Astrocyte (in vitro differentiated cells and primary cell): ENCODE results near the gene PRDX5. TPM values are rescaled to one million over a fixed set of nuclear protein-coding genes. Genes with fewer than 3 reads are reported as not detected.

ENCODE experiments used
- DNase-seq: peaks from one replicate; pipeline ENCODE4 v3.0.0-alpha.2; 2010; ENCODE audit warnings: low read depth
- FAIRE-seq: peaks from 2 replicates; lab custom pipeline; 2011; peaks lifted over from hg19 to GRCh38; lab: Jason Lieb, UNC
- H2AFZ ChIP-seq: 2 replicates; pipeline ENCODE4 v1.6.0; 2012; ENCODE audit warnings: low read depth, low read length, inconsistent platforms
- H3K27ac ChIP-seq: 2 replicates; pipeline ENCODE4 v1.5.1; 2011; ENCODE audit warnings: low read depth, low read length, inconsistent platforms
- H3K27me3 ChIP-seq: 2 replicates; pipeline ENCODE4 v1.6.0; 2011; ENCODE audit warnings: low read length, inconsistent platforms; ENCODE audit not compliant: insufficient read depth
- H3K36me3 ChIP-seq: 2 replicates; pipeline ENCODE4 v1.5.1; 2011; ENCODE audit warnings: low read length, inconsistent platforms; ENCODE audit not compliant: insufficient read depth
- H3K4me1 ChIP-seq: 2 replicates; pipeline ENCODE4 v1.5.1; 2011; ENCODE audit warnings: low read length, inconsistent platforms; ENCODE audit not compliant: insufficient read depth
- H3K4me2 ChIP-seq: 2 replicates; pipeline ENCODE4 v1.6.0; 2012; ENCODE audit warnings: low read length, inconsistent platforms
- H3K4me3 ChIP-seq: 2 replicates; pipeline ENCODE4 v1.5.1; 2011; ENCODE audit warnings: low read depth, mild to moderate bottlenecking, low read length, inconsistent platforms; ENCODE audit not compliant: insufficient read depth
- H3K79me2 ChIP-seq: 2 replicates; pipeline ENCODE4 v1.6.0; 2012; ENCODE audit warnings: mild to moderate bottlenecking, low read length, inconsistent platforms; ENCODE audit not compliant: insufficient read depth
- H3K9ac ChIP-seq: 2 replicates; pipeline ENCODE4 v1.6.0; 2012; ENCODE audit warnings: mild to moderate bottlenecking, low read length, inconsistent platforms
- H3K9me3 ChIP-seq: 2 replicates; pipeline ENCODE4 v1.5.1; 2012; ENCODE audit warnings: low read depth, mild to moderate bottlenecking, low read length, inconsistent platforms; ENCODE audit not compliant: insufficient read depth
- H4K20me1 ChIP-seq: 2 replicates; pipeline ENCODE4 v1.6.0; 2012; ENCODE audit warnings: low read length, inconsistent platforms; ENCODE audit not compliant: insufficient read depth
- H3K27ac Mint-ChIP-seq: one replicate; pipeline ENCODE4 v1.8.0; 2021; ENCODE audit warnings: mild to moderate bottlenecking, mixed read lengths; ENCODE audit not compliant: unreplicated experiment
- H3K27me3 Mint-ChIP-seq: one replicate; pipeline ENCODE4 v1.8.0; 2021; ENCODE audit warnings: low read depth, mixed read lengths; ENCODE audit not compliant: unreplicated experiment
- H3K36me3 Mint-ChIP-seq: one replicate; pipeline ENCODE4 v1.8.0; 2021; ENCODE audit warnings: low read depth, mixed read lengths; ENCODE audit not compliant: unreplicated experiment
- H3K4me1 Mint-ChIP-seq: one replicate; pipeline ENCODE4 v1.8.0; 2021; ENCODE audit warnings: low read depth, mixed read lengths; ENCODE audit not compliant: unreplicated experiment
- H3K4me3 Mint-ChIP-seq: one replicate; pipeline ENCODE4 v1.8.0; 2021; ENCODE audit warnings: mild to moderate bottlenecking, moderate library complexity, mixed read lengths; ENCODE audit not compliant: unreplicated experiment
- H3K9me3 Mint-ChIP-seq: one replicate; pipeline ENCODE4 v1.8.0; 2021; ENCODE audit warnings: mild to moderate bottlenecking, mixed read lengths; ENCODE audit not compliant: unreplicated experiment
- CTCF ChIP-seq: IDR thresholded peaks from 2 replicates; pipeline ENCODE4 v1.5.1; 2011; ENCODE audit warnings: low read depth, mild to moderate bottlenecking, inconsistent platforms, low read length, moderate library complexity; ENCODE audit not compliant: insufficient read depth
- EZH2 ChIP-seq: IDR thresholded peaks from 2 replicates; pipeline ENCODE4 v1.6.1; 2012; ENCODE audit warnings: mild to moderate bottlenecking, low read length, inconsistent platforms; ENCODE audit not compliant: insufficient read depth
- total RNA-seq: library from RNA; stranded (reverse); gene quantifications from 2 replicates; pipeline ENCODE4 v1.2.1, GENCODE V29; 2021

The PRDX5 gene
- total RNA-seq, 1 donor from 2014 or later: 243 TPM

GRCh38 chr11:64348383-64349024 lies 30.6 kb downstream of the PRDX5 start:
- no peak for FAIRE-seq
- no peak overlapping the region for H3K27ac ChIP-seq

GRCh38 chr11:64349025-64349387 lies 31.1 kb downstream of the PRDX5 start:
- Histone ChIP-seq H3K9ac (no peak overlapping the region), H3K9me3 (no peaks in the 10 kb centered on the region), H3K4me1 (no peaks in the 10 kb centered on the region), H3K27me3 (no peaks in the 10 kb centered on the region), H4K20me1 (no peaks in the 10 kb centered on the region), H3K36me3 (no peaks in the 10 kb centered on the region), H3K27ac (no peak overlapping the region), H3K79me2 (no peaks in the 10 kb centered on the region), H2AFZ (no peak overlapping the region), H3K4me2 (no peak overlapping the region), H3K4me3 (no peak overlapping the region)
- FAIRE-seq (no peak), DNase-seq (no peak)
- Mint-ChIP-seq H3K4me3 (no peak overlapping the region), H3K27ac (no peak overlapping the region), H3K36me3 (no peaks in the 10 kb centered on the region), H3K9me3 (no peaks in the 10 kb centered on the region), H3K27me3 (peaks cover 18% of the 10 kb centered on the region), H3K4me1 (no peaks in the 10 kb centered on the region)
- TF ChIP-seq EZH2 (no peak), CTCF (no peak)

More at GRCh38 chr11:64348383-64349024, 30.6 kb downstream of the PRDX5 start:
- no peaks in the 10 kb centered on the region for H3K9me3 ChIP-seq
- no peaks in the 10 kb centered on the region for H3K36me3 ChIP-seq
- Mint-ChIP-seq H3K9me3 (no peaks in the 10 kb centered on the region), H3K27me3 (peaks cover 18% of the 10 kb centered on the region), H3K27ac (no peak overlapping the region), H3K4me3 (no peak overlapping the region), H3K4me1 (no peaks in the 10 kb centered on the region), H3K36me3 (no peaks in the 10 kb centered on the region)
- H3K4me1 ChIP-seq: no peaks in the 10 kb centered on the region
- H3K9ac ChIP-seq: no peak overlapping the region
- TF ChIP-seq EZH2 (no peak), CTCF (no peak)
- H2AFZ ChIP-seq: no peak overlapping the region
- no peaks in the 10 kb centered on the region for H3K27me3 ChIP-seq
- no peak overlapping the region for H3K4me2 ChIP-seq
- H4K20me1 ChIP-seq: no peaks in the 10 kb centered on the region
- no peak for DNase-seq
- H3K79me2 ChIP-seq: no peaks in the 10 kb centered on the region
- no peak overlapping the region for H3K4me3 ChIP-seq

GRCh38 chr11:64349404-64349803 lies 31.5 kb downstream of the PRDX5 start:
- H3K4me2 ChIP-seq: no peak overlapping the region
- Mint-ChIP-seq H3K36me3 (no peaks in the 10 kb centered on the region), H3K27me3 (peaks cover 18% of the 10 kb centered on the region), H3K4me3 (no peak overlapping the region), H3K9me3 (no peaks in the 10 kb centered on the region), H3K27ac (no peak overlapping the region), H3K4me1 (no peaks in the 10 kb centered on the region)
- no peak overlapping the region for H3K27ac ChIP-seq
- H4K20me1 ChIP-seq: no peaks in the 10 kb centered on the region
- FAIRE-seq: no peak
- no peaks in the 10 kb centered on the region for H3K79me2 ChIP-seq
- no peaks in the 10 kb centered on the region for H3K4me1 ChIP-seq
- no peaks in the 10 kb centered on the region for H3K9me3 ChIP-seq
- H3K4me3 ChIP-seq: no peak overlapping the region
- TF ChIP-seq CTCF (no peak), EZH2 (no peak)
- no peak for DNase-seq
- no peaks in the 10 kb centered on the region for H3K36me3 ChIP-seq
- H3K9ac ChIP-seq: no peak overlapping the region
- no peak overlapping the region for H2AFZ ChIP-seq
- no peaks in the 10 kb centered on the region for H3K27me3 ChIP-seq
